ENCODE results near the gene ARHGAP10. TPM values are rescaled to one million over a fixed set of nuclear protein-coding genes. Genes with fewer than 3 reads are reported as not detected.

Gene ARHGAP10
- total RNA-seq, 1 donor from 2014 or later = 64.0 TPM

DNA sequence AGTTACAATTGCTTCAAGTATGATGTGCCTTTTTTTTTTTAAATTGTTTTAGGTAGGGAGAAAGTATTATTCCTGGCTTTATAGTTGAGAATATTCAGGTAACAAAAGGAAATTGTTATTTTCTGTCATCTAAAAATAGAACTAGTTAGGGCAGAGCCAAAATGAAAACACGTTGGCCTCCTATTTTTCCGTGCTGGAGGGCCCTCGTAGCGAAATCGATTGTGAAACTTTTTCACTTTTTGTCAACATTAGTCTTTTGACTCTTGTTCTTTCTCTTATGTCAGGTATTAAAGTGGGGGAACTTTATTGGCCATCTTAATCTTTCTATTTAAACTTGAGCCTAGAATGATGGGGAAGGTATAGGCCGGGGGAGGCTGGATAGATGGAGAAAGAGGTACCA is 104.9 kb downstream of the ARHGAP10 start:
- no peak for DNase-seq
- ATAC-seq (ENCODE audit: poor library complexity) = no peak
- intact Hi-C loops (cut with DNase I) = no loop called here

DNA sequence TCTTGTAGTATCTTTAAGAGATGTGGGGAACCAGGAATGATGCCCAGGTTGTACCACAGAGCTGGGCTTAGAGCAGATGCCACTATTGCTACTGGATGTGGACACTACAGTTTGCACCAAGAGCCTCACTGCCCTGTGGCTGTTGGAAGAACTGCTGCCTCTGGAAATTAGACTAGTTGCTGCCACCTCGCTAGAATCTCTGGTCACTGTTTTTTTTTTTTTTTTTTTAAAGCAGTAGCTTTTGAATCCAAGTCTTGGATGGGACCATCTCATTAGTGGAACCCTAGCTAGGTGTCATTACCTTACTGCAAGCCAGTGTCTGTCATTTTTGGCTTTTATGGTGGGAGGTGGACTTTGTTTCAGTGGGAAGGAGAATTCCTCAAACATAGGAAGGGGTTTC is 105.5 kb downstream of the ARHGAP10 start:
- DNase-seq (no peak), ATAC-seq (ENCODE audit: poor library complexity) (peak; percentile 30)
- intact Hi-C loops (cut with DNase I) = no loop called here

DNA sequence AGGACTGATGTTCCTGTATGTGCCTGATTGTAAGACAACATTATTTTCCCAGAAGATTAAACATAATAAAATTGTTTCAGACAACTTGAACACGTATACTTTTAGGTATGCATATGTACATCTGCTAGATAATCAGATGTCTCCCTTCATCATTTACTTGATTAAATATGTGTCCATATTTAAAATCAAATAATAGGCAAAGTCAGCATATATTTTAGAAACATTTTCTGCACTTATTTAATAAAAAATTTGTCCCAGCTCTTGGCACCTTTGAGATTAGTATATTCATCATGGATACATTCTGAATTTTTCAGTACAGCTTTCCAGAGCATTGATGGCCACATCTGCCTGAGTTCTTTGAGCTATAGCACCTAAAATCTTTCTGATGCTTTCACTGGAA is 106.0 kb downstream of the ARHGAP10 start:
- intact Hi-C loops (cut with DNase I) = no loop called here
- no peak for ATAC-seq (ENCODE audit: poor library complexity)
- DNase-seq = no peak

DNA sequence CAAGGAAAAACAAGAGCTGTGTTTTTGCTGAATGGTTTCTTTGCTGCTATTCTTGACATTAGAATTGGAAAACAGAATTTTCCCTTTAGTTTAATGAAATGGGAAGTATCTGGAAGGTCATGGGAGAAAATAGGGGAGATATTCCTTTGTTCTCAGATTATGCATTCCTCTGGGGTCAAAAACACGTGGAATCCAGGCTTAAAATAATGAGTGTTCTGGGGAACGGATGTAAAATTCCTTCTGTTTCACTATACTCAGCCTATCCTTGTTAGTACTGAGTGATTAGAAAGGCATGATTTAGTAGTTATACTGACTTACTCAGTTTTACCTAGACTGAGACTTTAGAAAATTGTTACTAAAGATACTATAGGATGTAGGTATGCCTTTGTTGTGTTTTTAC is 107.3 kb downstream of the ARHGAP10 start:
- ATAC-seq (ENCODE audit: poor library complexity) = no peak
- intact Hi-C loops (cut with DNase I) = no loop called here
- no peak for DNase-seq

DNA sequence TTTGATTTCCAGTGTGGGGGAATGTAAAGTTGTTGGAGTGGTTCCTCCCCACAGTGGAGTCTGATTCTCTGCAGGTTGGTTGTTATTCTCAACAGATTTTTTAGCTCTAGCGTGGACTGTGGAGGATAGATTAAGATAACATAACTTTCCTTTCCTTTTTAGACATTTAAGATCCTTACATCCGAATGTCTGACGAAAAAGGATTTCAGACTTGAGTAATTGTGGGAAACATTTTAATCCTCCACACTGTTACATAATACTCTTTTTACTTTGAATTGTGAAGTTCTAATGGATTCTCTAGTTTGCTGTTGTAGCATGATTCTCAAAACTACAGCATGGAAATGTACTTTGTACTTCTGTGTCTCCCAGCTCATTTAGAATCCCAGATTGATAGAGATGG is 107.8 kb downstream of the ARHGAP10 start:
- ATAC-seq (ENCODE audit: poor library complexity) (no peak), DNase-seq (no peak)
- intact Hi-C loops (cut with DNase I) = no loop called here

DNA sequence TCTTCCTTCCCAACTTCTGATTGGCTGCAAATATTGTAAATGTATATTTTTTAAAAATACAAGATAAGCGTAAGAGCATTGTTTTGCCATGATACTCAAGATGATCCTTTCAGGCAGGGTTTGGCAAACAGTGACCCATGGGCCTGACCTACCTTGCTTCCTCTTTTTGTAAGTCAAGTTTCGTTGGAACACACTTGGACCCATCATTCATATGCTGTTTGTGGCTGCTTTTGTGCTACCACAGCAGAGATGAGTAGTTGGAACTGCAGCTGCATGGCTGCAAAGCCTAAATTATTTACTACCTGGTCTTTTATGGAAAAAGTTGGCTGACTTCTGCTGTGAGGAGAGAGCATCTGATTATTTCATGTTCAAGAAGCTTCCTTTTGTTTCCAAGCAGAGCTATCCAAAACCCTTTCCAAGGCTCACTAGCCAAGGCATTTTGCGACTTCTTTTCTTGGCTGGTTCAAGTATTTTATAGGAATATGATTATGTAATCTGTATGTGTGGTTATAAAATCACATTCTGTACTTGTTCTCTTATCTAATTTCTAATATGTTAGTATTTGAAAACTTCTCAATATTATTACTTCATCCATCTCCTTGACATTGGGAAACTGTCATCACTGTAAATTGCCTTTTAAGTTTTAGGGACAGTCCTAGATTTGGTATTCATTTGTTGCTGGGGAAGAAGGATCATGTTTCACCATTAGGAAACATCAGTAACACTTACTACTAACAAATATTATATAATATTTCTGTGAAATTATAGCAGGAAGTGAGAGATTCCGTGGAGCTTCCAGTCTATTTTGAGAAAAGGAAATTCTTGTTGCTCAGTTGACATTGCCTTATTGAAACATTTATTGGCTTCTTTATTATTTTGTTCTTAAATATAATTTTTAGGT is 109.2 kb downstream of the ARHGAP10 start:
- ATAC-seq (ENCODE audit: poor library complexity) (no peak), DNase-seq (no peak)
- intact Hi-C loops (cut with DNase I) = no loop called here

DNA sequence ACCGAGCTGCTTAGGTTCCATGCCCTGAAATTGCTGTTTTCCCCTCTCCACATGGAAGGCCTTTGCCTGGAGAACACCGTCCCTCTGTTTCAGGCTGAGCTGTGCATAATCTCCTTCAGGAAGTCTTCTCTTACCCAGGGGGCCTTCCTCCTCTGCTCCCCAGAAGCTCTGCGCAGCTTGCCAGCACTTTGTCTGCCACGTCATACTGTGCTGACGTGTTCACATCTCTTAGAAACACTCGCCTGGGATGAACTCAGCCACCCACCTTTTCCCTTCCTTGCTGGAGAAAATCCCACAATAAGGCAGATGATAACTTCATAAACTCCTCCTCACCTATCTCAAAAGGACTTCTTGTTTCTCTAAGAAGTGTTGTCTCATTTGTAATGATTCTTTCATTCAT is 110.7 kb downstream of the ARHGAP10 start:
- intact Hi-C loops (cut with DNase I) = no loop called here
- ATAC-seq (ENCODE audit: poor library complexity) (peak; percentile 73), DNase-seq (peak; percentile 82)

DNA sequence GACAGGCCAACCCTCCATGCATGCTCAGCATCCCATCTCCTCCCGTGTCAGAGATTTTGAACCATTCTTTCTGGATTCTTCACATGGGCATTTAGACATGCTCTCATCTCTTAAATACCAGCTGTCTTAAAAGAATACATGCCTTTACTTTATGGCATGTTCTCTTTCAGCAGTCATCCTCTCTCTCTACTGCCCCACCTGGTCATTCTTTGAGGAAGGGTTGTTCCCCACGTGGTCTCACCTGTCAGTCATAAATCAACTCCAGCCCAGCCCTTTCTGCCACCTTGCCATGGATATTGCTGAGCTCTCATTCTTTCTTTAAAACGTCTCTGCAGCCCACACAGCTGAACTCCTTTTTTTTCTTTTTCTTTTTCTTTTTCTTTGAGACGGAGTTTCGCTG is 111.3 kb downstream of the ARHGAP10 start:
- ATAC-seq (ENCODE audit: poor library complexity) (no peak), DNase-seq (no peak)
- intact Hi-C loops (cut with DNase I) = no loop called here

DNA sequence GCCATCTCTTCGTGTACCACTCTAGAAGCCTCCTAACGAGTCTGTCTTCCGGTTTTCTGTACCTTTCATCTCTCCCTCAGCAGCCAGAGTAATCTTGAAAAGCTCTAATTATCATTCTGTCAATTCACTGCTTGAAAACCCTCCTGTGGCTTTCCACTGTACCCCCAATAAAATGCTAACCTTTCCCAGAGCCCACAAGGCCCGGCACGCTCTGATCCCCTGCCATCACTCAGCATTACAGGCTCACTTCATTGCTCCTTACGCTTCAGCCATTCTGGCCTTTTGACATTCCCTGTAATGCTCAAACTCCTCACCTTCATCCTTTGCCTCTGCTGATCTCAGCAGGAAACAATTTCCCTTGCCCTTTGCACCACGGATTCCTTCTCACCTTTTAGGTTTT is 112.9 kb downstream of the ARHGAP10 start:
- ATAC-seq (ENCODE audit: poor library complexity) (no peak), DNase-seq (no peak)
- intact Hi-C loops (cut with DNase I) = no loop called here

DNA sequence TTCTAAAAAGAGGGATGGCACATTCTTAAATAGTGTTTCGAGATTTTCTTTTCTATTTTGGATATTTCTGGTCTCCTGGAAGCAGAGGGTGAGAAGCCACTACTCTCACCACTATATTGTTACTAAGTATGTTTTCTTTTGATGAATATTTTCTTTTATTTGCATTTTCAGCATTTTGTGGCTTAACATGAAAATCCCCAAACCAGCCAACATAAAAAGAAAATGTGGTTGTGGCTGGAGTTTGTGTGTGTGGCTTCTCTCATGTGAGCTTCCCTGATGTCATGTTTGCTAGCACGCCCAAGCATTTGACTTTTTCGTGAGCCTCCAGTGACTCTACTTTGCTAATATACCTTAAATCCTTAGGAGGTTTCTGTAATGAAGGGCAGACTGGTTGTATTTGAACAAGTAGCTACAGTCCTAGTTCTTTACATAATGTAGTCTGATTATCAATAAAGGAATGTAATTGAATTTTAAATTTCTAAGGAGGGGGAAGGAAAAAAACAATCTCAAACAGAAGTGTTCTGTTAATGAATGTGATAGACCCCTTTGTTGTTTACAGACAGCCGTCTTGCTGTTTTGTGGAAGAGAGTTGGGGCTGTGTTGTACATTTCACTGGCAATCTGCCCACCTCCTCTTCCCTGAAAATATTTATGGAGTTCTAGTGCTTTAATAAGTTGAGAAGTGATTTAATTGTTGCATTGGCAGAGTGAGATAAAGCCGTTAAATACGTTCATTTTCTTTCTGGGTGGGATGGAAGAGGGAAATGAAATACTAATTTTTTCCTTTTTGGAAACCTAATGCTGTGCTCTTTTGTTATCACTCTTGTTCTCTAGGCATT is 114.6 kb downstream of the ARHGAP10 start:
- ATAC-seq (ENCODE audit: poor library complexity) (no peak), DNase-seq (no peak)
- intact Hi-C loops (cut with DNase I) = no loop called here

DNA sequence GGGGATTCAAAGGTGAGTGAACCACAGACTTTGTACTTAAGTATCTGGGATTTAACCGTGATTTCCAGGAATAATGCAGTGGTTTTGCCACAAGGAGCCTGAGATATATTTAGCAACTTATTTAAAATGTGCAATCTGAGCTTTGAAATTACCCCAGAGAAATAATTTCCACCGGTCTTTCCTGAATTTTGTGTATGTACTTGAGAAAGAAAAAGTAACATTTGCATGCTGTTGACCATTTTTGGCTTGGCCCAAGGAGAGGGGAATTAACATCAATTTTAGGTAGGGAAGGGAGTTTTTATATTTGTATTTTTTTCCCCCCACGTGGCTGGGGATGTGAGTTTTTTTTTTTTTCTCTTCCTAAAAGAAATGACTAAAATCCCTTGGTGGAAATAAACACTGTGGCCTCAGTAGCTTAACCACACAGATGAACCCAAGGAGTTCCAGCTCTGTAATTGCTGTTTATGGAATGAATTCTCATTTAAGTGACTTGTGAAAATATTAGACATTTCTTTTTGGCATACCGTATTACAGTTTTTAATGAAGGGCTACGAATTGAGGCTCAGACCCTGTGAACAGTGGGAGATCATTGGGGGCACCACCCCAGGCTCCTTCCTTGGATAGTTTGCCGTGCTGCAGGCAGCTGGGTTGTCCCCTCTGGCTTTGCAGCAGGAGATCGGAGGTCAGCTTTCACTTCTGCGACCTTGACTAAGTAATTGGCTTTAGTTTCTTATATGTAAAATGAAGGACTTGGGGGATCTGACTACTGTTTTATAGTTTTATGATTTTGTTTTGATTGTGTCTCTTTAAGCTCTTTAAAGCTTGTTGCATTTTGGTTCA is 116.1 kb downstream of the ARHGAP10 start:
- DNase-seq = no peak
- intact Hi-C loops (cut with DNase I) = no loop called here
- ATAC-seq (ENCODE audit: poor library complexity) = peak; percentile 54

DNA sequence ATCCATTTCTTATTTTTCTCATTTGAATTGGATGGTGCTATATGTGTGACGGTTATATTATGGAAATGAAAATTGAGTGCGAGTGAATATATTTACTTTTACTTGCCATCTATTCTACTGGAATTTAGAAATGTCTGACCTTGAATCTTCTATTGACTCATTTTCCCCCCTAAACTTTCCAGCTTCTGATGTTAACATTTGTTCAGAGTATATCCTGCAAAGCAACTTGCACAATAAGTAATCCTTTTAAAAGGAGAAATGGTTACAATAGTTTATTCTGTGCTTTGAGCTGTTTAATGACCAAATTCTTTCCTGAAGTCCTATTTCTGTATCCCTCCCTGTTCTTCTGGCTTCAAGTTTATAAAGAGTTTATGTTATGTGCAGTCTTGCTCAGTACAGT is 116.7 kb downstream of the ARHGAP10 start:
- intact Hi-C loops (cut with DNase I) = no loop called here
- no peak for ATAC-seq (ENCODE audit: poor library complexity)
- no peak for DNase-seq

DNA sequence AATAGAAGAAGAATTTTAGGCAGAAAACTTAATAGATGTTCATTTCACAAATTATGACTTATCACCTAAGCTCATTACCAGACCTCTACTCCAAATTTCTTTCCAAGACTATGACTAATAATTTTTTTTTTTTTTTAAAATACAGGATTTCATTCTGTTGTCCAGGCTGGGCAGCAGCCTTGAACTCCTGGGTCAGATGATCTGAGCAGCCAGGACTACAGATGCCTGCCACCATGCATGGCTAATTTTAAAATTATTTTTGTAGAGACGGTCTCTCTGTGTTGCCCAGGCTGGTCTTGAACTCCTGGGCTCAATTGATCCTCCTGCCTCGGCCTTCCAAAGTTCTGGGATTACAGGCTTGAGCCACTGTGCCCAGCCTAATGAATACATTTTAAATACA is 119.2 kb downstream of the ARHGAP10 start:
- no peak for ATAC-seq (ENCODE audit: poor library complexity)
- DNase-seq = no peak

DNA sequence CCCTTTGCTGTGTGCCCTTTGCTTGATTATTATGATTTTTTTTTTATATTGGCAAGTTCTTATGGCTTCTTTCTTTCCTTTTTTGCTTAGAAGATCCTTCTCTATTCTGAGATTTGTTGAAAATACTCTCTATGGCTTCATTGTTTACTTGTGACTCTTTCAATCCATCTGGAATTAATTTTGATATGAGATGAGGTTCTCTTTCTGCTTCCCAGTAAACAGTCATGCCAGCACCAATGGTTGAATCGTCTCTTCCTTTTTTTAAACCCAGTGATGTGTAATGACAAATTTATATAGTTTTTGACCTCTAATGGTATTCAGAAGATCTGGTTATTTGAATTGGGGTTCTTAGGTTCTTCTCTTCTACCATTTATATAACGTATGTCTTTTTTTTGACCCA is 121.8 kb downstream of the ARHGAP10 start:
- ATAC-seq (ENCODE audit: poor library complexity) (peak; percentile 58), DNase-seq (no peak)
- intact Hi-C loops (cut with DNase I) = no loop called here

More for the DNA sequence above, 119.2 kb downstream of the ARHGAP10 start:
- intact Hi-C loops (cut with DNase I) = no loop called here

DNA sequence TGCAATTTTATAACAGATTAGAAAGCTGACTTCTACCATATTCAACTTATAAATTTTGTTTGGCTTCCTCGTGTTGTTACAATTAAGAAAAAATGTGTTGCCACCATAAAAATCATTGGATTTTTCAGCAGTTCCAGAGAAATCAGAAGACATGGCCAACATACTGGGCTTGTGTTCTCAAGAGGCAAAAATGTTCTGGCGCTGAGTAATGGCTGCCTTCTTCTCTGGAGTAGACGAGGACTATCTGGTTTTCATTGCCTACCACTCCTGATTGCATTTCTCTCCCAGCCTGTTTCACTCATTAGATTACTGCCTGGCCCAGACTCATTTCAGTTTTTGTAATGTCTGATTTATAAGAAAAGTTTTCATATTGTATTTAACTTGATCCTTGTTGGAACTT is 122.3 kb downstream of the ARHGAP10 start:
- ATAC-seq (ENCODE audit: poor library complexity) = peak; percentile 46
- intact Hi-C loops (cut with DNase I) = no loop called here
- no peak for DNase-seq

DNA sequence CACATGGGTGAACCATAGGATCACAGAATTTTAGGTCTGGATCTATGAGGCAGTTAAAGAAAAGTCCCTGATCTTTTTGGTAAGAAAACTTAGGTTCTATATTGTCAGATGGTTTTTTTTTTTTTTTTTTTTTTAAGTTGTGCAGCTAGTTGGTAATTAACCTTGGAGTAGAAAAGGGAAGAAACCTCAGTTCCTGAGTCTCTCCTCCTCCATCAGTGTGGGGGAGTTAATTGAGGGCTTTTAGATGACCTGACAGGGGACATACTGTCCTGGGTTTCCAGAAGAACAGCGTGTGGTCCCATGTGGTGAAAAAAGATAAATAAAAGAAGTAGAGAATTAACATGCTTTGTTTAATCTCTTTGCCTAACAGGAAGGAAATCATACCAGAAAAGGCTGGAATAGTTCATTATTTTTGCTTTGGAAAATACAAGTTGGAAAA is 123.7 kb downstream of the ARHGAP10 start:
- intact Hi-C loops (cut with DNase I) = no loop called here
- ATAC-seq (ENCODE audit: poor library complexity) (peak; percentile 60), DNase-seq (no peak)

DNA sequence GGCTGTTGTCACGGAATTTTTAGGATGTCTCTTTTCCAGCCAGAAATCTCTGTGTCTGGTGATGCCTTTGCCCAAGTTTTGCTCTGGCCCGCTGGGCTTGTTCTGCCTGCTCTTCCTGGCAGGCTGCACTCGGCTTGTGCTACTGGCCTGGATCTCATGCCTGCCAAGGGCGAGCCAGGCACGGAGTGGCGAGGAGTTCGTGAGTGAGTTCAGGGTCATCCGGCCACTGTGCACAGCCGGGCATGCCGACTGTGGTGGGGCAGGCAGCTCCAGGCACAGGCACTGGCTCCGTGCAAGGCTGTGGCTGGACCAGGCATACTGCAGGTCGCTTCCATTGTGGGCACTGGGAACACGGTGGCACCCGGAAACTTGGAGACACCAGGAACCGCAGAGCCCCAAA is 129.1 kb downstream of the ARHGAP10 start:
- DNase-seq = peak; percentile 71
- intact Hi-C loops (cut with DNase I) = loop anchor here (5.0 kb wide), 1 partner anchor 129 kb away; the partner anchor contains the start of gene ARHGAP10
- ATAC-seq (ENCODE audit: poor library complexity) = peak; percentile 74

DNA sequence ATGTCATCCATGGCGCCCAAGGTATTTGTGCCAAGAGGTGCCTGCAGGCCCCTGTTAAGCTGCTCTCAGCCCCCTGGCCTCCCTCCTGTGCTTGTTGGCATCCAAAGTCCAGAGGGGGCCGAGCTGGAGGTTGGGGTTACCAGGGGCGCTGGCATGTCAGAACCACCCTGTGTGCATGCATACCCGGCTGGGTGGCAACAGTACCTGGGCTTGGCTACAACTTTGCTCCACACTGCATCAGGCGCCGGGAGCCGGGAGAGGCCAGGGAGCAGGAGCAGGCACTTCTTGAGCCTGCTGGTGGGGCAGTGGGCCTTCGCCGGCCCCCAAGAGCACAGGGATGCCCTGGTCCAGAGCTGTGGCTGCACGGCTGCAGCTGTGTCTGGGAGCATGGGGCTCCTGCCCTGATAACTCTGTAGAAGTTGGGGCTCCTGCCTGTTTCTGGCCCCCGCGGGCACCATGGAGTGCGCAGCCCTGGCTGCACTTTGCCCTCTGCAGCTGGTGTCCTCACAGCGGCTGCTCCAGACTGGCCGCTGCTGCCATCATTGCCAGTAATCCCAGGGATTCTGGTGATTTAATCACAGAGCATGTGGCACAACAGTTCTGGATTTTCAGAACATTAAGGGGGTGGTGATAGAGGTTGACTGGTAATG is 130.3 kb downstream of the ARHGAP10 start:
- ATAC-seq (ENCODE audit: poor library complexity) = no peak
- no peak for DNase-seq
- intact Hi-C loops (cut with DNase I) = loop anchor here (5.0 kb wide), 1 partner anchor 130 kb away; the partner anchor contains the start of gene ARHGAP10

Data from Right ventricle myocardium superior (tissue), 1 donor.